GM12878 (cell line): ENCODE measurements around the gene SOX6. TPM values are rescaled to one million over a fixed set of nuclear protein-coding genes. Genes with fewer than 3 reads are reported as not detected.

ENCODE experiments used
- ATAC-seq: fragments of 200-7000 bp; cut with Tn5 transposase; 3 replicates; pipeline ENCODE4 v1.9.1; 2020; ENCODE audit warnings: mild to moderate bottlenecking, moderate library complexity
- BruUV-seq: library from RNA; stranded (reverse); fragments of 400-500 nt; replicated peaks from 2 replicates; lab custom pipeline; 2021; lab: Mats Ljungman, UMichigan
- CTCF ChIA-PET: fragments of 300-600 bp; sonication (Branson Sonifier 250); formaldehyde crosslinking; extraction: SDS; loops from one replicate; lab custom pipeline; 2021; ENCODE audit warnings: inconsistent platforms; lab: Yijun Ruan, JAX
- POLR2A ChIA-PET: fragments of 350-600 bp; formaldehyde crosslinking; extraction: SDS; loops from one replicate; lab custom pipeline; 2021; ENCODE audit warnings: inconsistent platforms; lab: Charles Lee
- RAD21 ChIA-PET: fragments of 300-600 bp; sonication (Branson Sonifier 250); formaldehyde crosslinking; loops from one replicate; lab custom pipeline; 2023; ENCODE audit warnings: antibody characterized with exemption; ENCODE audit not compliant: unreplicated experiment; lab: Charles Lee
- SMC1A ChIA-PET: fragments of 300-600 bp; sonication (Branson Sonifier 250); formaldehyde crosslinking; loops from one replicate; lab custom pipeline; 2023; ENCODE audit not compliant: unreplicated experiment, uncharacterized antibody; lab: Charles Lee
- DNase-seq: peaks from one replicate; pipeline ENCODE4 v3.0.0-alpha.2; 2011; ENCODE audit warnings: low read depth, low spot score
- FAIRE-seq: peaks from 3 replicates; lab custom pipeline; 2011; peaks lifted over from hg19 to GRCh38; lab: Jason Lieb, UNC
- H2AFZ ChIP-seq: 2 replicates; pipeline ENCODE4 v1.6.0; 2011; ENCODE audit warnings: low read depth, low read length, control low read depth; ENCODE audit not compliant: control insufficient read depth
- H3K27ac ChIP-seq: 2 replicates; pipeline ENCODE4 v1.5.1; 2011; ENCODE audit warnings: control low read depth; ENCODE audit not compliant: control insufficient read depth, insufficient read depth
- H3K27me3 ChIP-seq, 2 experiments: replicated peaks in 1 of 2; 2 replicates each; pipeline versions ENCODE4 v1.6.0 to v1.6.1; 2011; ENCODE audit warnings: low read length in 1 of 2; ENCODE audit not compliant: control insufficient read depth in 2 of 2, insufficient read depth in 2 of 2
- H3K36me3 ChIP-seq, 2 experiments: 2 replicates each; pipeline ENCODE4 v1.5.1; 2011; ENCODE audit warnings: low read length in 1 of 2; ENCODE audit not compliant: control insufficient read depth in 2 of 2, insufficient read depth in 2 of 2
- H3K4me1 ChIP-seq: 2 replicates; pipeline ENCODE4 v1.6.1; 2011; ENCODE audit warnings: mild to moderate bottlenecking, low read length, moderate library complexity, mixed read lengths; ENCODE audit not compliant: control insufficient read depth, insufficient read depth
- H3K4me2 ChIP-seq: 2 replicates; pipeline ENCODE4 v1.6.0; 2011; ENCODE audit warnings: control low read depth; ENCODE audit not compliant: control insufficient read depth, insufficient read depth
- H3K4me3 ChIP-seq: fragments of 200-600 bp; sonication (generic); 2 replicates; pipeline ENCODE4 v1.5.1; 2016
- H3K79me2 ChIP-seq: 2 replicates; pipeline ENCODE4 v1.6.0; 2011; ENCODE audit warnings: low read length; ENCODE audit not compliant: control insufficient read depth, insufficient read depth
- H3K9ac ChIP-seq: 2 replicates; pipeline ENCODE4 v1.8.0; 2011; ENCODE audit warnings: low read length, control low read depth, mixed read lengths; ENCODE audit not compliant: control insufficient read depth, insufficient read depth
- H3K9me3 ChIP-seq: replicated peaks from 3 replicates; pipeline ENCODE4 v1.5.1; 2011; ENCODE audit warnings: mild to moderate bottlenecking, low read length; ENCODE audit not compliant: control insufficient read depth, insufficient read depth
- H4K20me1 ChIP-seq: 2 replicates; pipeline ENCODE4 v1.6.0; 2011; ENCODE audit not compliant: control insufficient read depth, insufficient read depth
- ATF3 ChIP-seq: IDR thresholded peaks from 2 replicates; pipeline ENCODE4 v1.6.1; 2011; ENCODE audit warnings: low read depth, mild to moderate bottlenecking, low read length, moderate library complexity, borderline replicate concordance; ENCODE audit errors: extremely low read depth
- BACH1 ChIP-seq: fragments of 450-650 bp; IDR thresholded peaks from 2 replicates; pipeline ENCODE4 v1.6.1; 2017; ENCODE audit warnings: mild to moderate bottlenecking, borderline replicate concordance
- CHD1 ChIP-seq: IDR thresholded peaks from 2 replicates; pipeline ENCODE4 v1.6.1; 2012; ENCODE audit warnings: low read depth, low read length, improper control_type of control experiment
- CREM ChIP-seq: IDR thresholded peaks from 2 replicates; pipeline ENCODE4 v1.6.1; 2014; ENCODE audit warnings: antibody characterized with exemption, low read depth
- DPF2 ChIP-seq: fragments of 450-650 bp; IDR thresholded peaks from 2 replicates; pipeline ENCODE4 v1.6.1; 2017; ENCODE audit warnings: mild to moderate bottlenecking
- ETV6 ChIP-seq, 2 experiments: fragments of 450-650 bp in 1 of 2; IDR thresholded peaks in 1 of 2; conservative IDR thresholded peaks in 1 of 2; 2 replicates each; pipeline ENCODE4 v1.6.1; 2014; ENCODE audit warnings: antibody characterized with exemption in 1 of 2, borderline replicate concordance in 1 of 2, low read depth in 1 of 2, mild to moderate bottlenecking in 1 of 2, moderate library complexity in 1 of 2
- EZH2 ChIP-seq: IDR thresholded peaks from 2 replicates; pipeline ENCODE4 v1.6.1; 2012; ENCODE audit warnings: low read depth, mild to moderate bottlenecking, control low read depth, inconsistent platforms, low read length, borderline replicate concordance; ENCODE audit not compliant: control insufficient read depth
- GABPA ChIP-seq: IDR thresholded peaks from 2 replicates; pipeline ENCODE4 v1.6.1; 2014; ENCODE audit warnings: antibody characterized with exemption, low read depth, mild to moderate bottlenecking, inconsistent platforms
- NRF1 ChIP-seq: conservative IDR thresholded peaks from 2 replicates; pipeline ENCODE4 v1.6.1; 2011; ENCODE audit warnings: mild to moderate bottlenecking, low read depth, low read length, improper control_type of control experiment
- RFX5 ChIP-seq: IDR thresholded peaks from 2 replicates; pipeline ENCODE4 v1.6.1; 2011; ENCODE audit warnings: low read depth, low read length, improper control_type of control experiment
- SMAD1 ChIP-seq: fragments of 450-650 bp; IDR thresholded peaks from 2 replicates; pipeline ENCODE4 v1.6.1; 2018; ENCODE audit warnings: mild to moderate bottlenecking, low read depth; ENCODE audit not compliant: partially characterized antibody
- SREBF2 ChIP-seq: IDR thresholded peaks from 2 replicates; pipeline ENCODE4 v1.6.1; 2012; ENCODE audit warnings: mild to moderate bottlenecking, low read length
- STAT1 ChIP-seq: fragments of 450-650 bp; conservative IDR thresholded peaks from 2 replicates; pipeline ENCODE4 v1.6.1; 2014; ENCODE audit warnings: antibody characterized with exemption, mild to moderate bottlenecking
- WGBS: methylation state at CpG from one replicate; pipeline ENCODE4 v1.1.6; 2016; ENCODE audit warnings: low lambda C conversion rate; ENCODE audit not compliant: insufficient replicate concordance, insufficient coverage; ENCODE audit errors: missing lambda C conversion rate; 5-methylcytosine and 5-hydroxymethylcytosine counted together
- in situ Hi-C: fragments of 300-500 bp; cut with MboI; formaldehyde crosslinking; loops from 9 replicates; pipeline ENCODE4 v1.14.3; 2018; ENCODE audit warnings: mixed read lengths
- intact Hi-C: fragments of 100-400 bp; cut with micrococcal nuclease; formaldehyde crosslinking; loops from one replicate; pipeline ENCODE4 v1.14.2; 2022; ENCODE audit not compliant: unreplicated experiment
- polyA plus RNA-seq, 11 experiments: library from polyadenylated mRNA; depleted of rRNA in 4 of 11; unstranded in 6 of 11; stranded (reverse) in 5 of 11; fragments of >200 nt; fragmentation: Nextera tagmentation in 4 of 11; fragmentation: Illumina TruSeq in 1 of 11; extraction: Ambion mirVana in 4 of 11; extraction: Trizol in 1 of 11; gene quantifications; 1 replicate in 1 of 11; 2 replicates in 10 of 11; pipeline versions ENCODE4 v1.2.1 to v1.2.3, GENCODE V29; 2011 to 2016; ENCODE audit warnings: inconsistent platforms in 2 of 11, missing spikeins in 2 of 11, low read depth in 1 of 11
- total RNA-seq, 4 experiments: library from RNA; depleted of rRNA in 3 of 4; stranded (reverse); fragments of >200 nt in 3 of 4; fragmentation: Illumina TruSeq in 1 of 4; extraction: Trizol in 1 of 4; gene quantifications; 2 replicates each; pipeline versions ENCODE4 v1.2.1 to v1.2.3, GENCODE V29; 2013 to 2021
- TF ChIP-seq, protein P1 (sequence below): IDR thresholded peaks from 2 replicates; pipeline ENCODE4 v1.6.1; 2012; ENCODE audit warnings: improper control_type of control experiment, low read depth, low read length; ENCODE audit not compliant: insufficient replicate concordance
- TF ChIP-seq, protein P2 (sequence below): fragments of 450-650 bp; conservative IDR thresholded peaks from 2 replicates; pipeline ENCODE4 v1.6.1; 2017; ENCODE audit warnings: mild to moderate bottlenecking, moderate library complexity

SOX6 gene
- total and polyA plus RNA-seq, 10 of the 15 experiments (the other 5 are each of a cell fraction or from before 2014, with no cell fraction given), result 0.03 to 0.71 (median 0.29) TPM; not detected in 4

DNA sequence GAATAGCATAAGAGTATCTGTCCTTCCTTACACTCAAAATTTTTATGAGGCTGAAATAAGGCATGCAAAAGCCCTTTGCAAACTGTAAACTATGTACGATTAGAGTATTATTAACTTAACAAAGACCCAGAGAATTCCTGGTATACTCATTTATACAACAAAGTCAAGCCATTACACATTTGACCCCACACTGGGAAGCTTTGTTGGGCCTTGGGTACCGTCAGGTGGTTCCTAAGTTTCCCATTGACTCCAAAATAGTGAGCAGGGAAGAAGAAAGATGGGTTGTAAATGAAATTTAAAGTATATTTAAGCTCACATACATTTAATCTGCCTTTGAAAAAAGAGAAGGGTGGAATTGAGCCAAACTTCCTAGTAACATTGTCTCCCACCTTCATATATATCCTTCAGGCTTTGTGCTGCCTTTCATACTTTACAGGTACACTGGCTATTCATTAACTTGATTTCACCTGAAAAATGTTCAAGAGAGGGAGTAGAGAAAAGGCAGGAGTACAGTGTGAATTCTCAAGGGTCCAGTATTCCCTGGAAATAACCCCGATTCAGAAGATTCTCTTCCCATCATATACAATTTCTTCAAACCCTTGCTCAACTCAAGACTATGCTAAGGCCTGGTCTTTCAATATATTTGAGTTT is 68.6 kb downstream of the SOX6 start:
- Histone ChIP-seq H3K4me2 (no peak overlapping the region), H3K4me3 (no peak overlapping the region), H3K9me3 (no peaks in the 10 kb centered on the region), H4K20me1 (no peaks in the 10 kb centered on the region), H3K79me2 (no peaks in the 10 kb centered on the region), H2AFZ (no peak overlapping the region), H3K27me3 (no peaks in the 10 kb centered on the region), H3K4me1 (no peaks in the 10 kb centered on the region), H3K36me3 (no peaks in the 10 kb centered on the region), H3K9ac (no peak overlapping the region), H3K27ac (no peak overlapping the region)
- intact Hi-C loops (no loop called here), in situ Hi-C loops (no loop called here)
- FAIRE-seq (no peak), ATAC-seq (no peak), DNase-seq (no peak)
- POLR2A ChIA-PET, result no interaction called here
- RAD21 ChIA-PET, result no interaction called here
- SMC1A ChIA-PET, result no interaction called here
- no TSS peak for BruUV-seq
- CTCF ChIA-PET, result no interaction called here
- WGBS, result 2% methylated on average over 3 of the region's 3 CpGs
- TF ChIP-seq SREBF2, result no peak
- no peak for TF ChIP-seq RFX5
- no peak for TF ChIP-seq EZH2
- no peak for TF ChIP-seq ATF3
- no peak for TF ChIP-seq CHD1
- no peak for TF ChIP-seq GABPA
- no peak for TF ChIP-seq CREM
- TF ChIP-seq, protein P1, sequence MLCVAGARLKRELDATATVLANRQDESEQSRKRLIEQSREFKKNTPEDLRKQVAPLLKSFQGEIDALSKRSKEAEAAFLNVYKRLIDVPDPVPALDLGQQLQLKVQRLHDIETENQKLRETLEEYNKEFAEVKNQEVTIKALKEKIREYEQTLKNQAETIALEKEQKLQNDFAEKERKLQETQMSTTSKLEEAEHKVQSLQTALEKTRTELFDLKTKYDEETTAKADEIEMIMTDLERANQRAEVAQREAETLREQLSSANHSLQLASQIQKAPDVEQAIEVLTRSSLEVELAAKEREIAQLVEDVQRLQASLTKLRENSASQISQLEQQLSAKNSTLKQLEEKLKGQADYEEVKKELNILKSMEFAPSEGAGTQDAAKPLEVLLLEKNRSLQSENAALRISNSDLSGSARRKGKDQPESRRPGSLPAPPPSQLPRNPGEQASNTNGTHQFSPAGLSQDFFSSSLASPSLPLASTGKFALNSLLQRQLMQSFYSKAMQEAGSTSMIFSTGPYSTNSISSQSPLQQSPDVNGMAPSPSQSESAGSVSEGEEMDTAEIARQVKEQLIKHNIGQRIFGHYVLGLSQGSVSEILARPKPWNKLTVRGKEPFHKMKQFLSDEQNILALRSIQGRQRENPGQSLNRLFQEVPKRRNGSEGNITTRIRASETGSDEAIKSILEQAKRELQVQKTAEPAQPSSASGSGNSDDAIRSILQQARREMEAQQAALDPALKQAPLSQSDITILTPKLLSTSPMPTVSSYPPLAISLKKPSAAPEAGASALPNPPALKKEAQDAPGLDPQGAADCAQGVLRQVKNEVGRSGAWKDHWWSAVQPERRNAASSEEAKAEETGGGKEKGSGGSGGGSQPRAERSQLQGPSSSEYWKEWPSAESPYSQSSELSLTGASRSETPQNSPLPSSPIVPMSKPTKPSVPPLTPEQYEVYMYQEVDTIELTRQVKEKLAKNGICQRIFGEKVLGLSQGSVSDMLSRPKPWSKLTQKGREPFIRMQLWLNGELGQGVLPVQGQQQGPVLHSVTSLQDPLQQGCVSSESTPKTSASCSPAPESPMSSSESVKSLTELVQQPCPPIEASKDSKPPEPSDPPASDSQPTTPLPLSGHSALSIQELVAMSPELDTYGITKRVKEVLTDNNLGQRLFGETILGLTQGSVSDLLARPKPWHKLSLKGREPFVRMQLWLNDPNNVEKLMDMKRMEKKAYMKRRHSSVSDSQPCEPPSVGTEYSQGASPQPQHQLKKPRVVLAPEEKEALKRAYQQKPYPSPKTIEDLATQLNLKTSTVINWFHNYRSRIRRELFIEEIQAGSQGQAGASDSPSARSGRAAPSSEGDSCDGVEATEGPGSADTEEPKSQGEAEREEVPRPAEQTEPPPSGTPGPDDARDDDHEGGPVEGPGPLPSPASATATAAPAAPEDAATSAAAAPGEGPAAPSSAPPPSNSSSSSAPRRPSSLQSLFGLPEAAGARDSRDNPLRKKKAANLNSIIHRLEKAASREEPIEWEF, result no peak
- no peak for TF ChIP-seq ETV6 (conservative IDR thresholded peaks at IDR 0.05 in 1 of 2, IDR thresholded peaks at IDR 0.05 in 1 of 2; ENCODE audit: borderline replicate concordance in 1 of 2, low read depth in 1 of 2)
- TF ChIP-seq, protein P2, sequence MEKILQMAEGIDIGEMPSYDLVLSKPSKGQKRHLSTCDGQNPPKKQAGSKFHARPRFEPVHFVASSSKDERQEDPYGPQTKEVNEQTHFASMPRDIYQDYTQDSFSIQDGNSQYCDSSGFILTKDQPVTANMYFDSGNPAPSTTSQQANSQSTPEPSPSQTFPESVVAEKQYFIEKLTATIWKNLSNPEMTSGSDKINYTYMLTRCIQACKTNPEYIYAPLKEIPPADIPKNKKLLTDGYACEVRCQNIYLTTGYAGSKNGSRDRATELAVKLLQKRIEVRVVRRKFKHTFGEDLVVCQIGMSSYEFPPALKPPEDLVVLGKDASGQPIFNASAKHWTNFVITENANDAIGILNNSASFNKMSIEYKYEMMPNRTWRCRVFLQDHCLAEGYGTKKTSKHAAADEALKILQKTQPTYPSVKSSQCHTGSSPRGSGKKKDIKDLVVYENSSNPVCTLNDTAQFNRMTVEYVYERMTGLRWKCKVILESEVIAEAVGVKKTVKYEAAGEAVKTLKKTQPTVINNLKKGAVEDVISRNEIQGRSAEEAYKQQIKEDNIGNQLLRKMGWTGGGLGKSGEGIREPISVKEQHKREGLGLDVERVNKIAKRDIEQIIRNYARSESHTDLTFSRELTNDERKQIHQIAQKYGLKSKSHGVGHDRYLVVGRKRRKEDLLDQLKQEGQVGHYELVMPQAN, result no peak
- no peak for TF ChIP-seq DPF2
- no peak for TF ChIP-seq BACH1
- no peak for TF ChIP-seq NRF1
- TF ChIP-seq SMAD1, result no peak
- no peak for TF ChIP-seq STAT1
